SK-N-SH (cell line): Measurements from ENCODE around the gene NBR1. TPM values are rescaled to one million over a fixed set of nuclear protein-coding genes. Genes with fewer than 3 reads are reported as not detected.
"Not testable (repeated sequence)": the region's sequence is repeated elsewhere in the genome, so short reads cannot be mapped to it uniquely, and the experiment has no call there.

Experiments
- CTCF ChIA-PET: fragments of 300-600, 350-600 bp; formaldehyde crosslinking; extraction: SDS; loops from one replicate; lab custom pipeline; 2021; lab: Yijun Ruan, JAX
- POLR2A ChIA-PET: fragments of 350-600 bp; sonication (Branson Sonifier 250); formaldehyde crosslinking; extraction: SDS; loops from one replicate; lab custom pipeline; 2020; ENCODE audit warnings: antibody characterized with exemption, inconsistent platforms; lab: Yijun Ruan, JAX
- DNase-seq: peaks from one replicate; pipeline ENCODE4 v3.0.0; 2012
- H2AFZ ChIP-seq: fragments of 200-600 bp; sonication (generic); 2 replicates; pipeline ENCODE4 v1.8.1; 2016; ENCODE audit warnings: antibody characterized with exemption, mild to moderate bottlenecking, low read depth
- H3F3A ChIP-seq: fragments of 200-600 bp; sonication (generic); replicated peaks from 2 replicates; pipeline ENCODE3; 2016; ENCODE audit warnings: antibody characterized with exemption, mild to moderate bottlenecking; ENCODE audit not compliant: insufficient read depth
- H3K27ac ChIP-seq, 2 experiments: fragments of 200-500 bp in 1 of 2; fragments of 200-600 bp in 1 of 2; sonication (Bioruptor generic) in 1 of 2; sonication (generic), shearing (Covaris generic) in 1 of 2; 2 replicates each; pipeline versions ENCODE4 v1.5.1 to v1.6.1; 2014 to 2016; ENCODE audit warnings: low read depth in 2 of 2, inconsistent platforms in 1 of 2, low read length in 1 of 2, mild to moderate bottlenecking in 1 of 2, mixed read lengths in 1 of 2
- H3K27me3 ChIP-seq: fragments of 200-600 bp; sonication (generic), shearing (Covaris generic); 2 replicates; pipeline ENCODE4 v1.6.1; 2016; ENCODE audit warnings: mixed run types; ENCODE audit not compliant: insufficient read depth
- H3K36me3 ChIP-seq, 2 experiments: fragments of 200-500 bp in 1 of 2; fragments of 200-600 bp in 1 of 2; sonication (Bioruptor generic) in 1 of 2; sonication (generic) in 1 of 2; replicated peaks in 1 of 2; 2 replicates each; pipeline versions ENCODE3 to v1.5.1; 2014 to 2016; ENCODE audit warnings: low read length in 1 of 2, mild to moderate bottlenecking in 1 of 2; ENCODE audit not compliant: insufficient read depth in 2 of 2, control insufficient read depth in 1 of 2
- H3K4me1 ChIP-seq, 2 experiments: fragments of 200-500 bp in 1 of 2; fragments of 200-600 bp in 1 of 2; sonication (Bioruptor generic) in 1 of 2; sonication (generic), shearing (Covaris generic) in 1 of 2; 2 replicates each; pipeline versions ENCODE4 v1.5.1 to v1.6.1; 2014 to 2016; ENCODE audit warnings: low read depth in 1 of 2, low read length in 1 of 2, mixed run types in 1 of 2; ENCODE audit not compliant: insufficient read depth in 2 of 2, control insufficient read depth in 1 of 2
- H3K4me2 ChIP-seq: fragments of 200-600 bp; sonication (generic), shearing (Covaris generic); 2 replicates; pipeline ENCODE4 v1.6.1; 2017; ENCODE audit warnings: mixed run types
- H3K4me3 ChIP-seq, 2 experiments: fragments of 200-500 bp in 1 of 2; fragments of 200-600 bp in 1 of 2; sonication (Bioruptor generic) in 1 of 2; sonication (generic), shearing (Covaris generic) in 1 of 2; 2 replicates each; pipeline versions ENCODE4 v1.5.1 to v1.8.1; 2014 to 2016; ENCODE audit warnings: low read depth in 2 of 2, inconsistent platforms in 1 of 2, low read length in 1 of 2, mild to moderate bottlenecking in 1 of 2, mixed read lengths in 1 of 2, moderate library complexity in 1 of 2
- H3K79me2 ChIP-seq: fragments of 200-600 bp; sonication (generic); 2 replicates; pipeline ENCODE4 v1.8.1; 2017; ENCODE audit warnings: mild to moderate bottlenecking; ENCODE audit not compliant: insufficient read depth
- H3K9ac ChIP-seq: fragments of 200-600 bp; sonication (generic); 2 replicates; pipeline ENCODE4 v1.6.1; 2017; ENCODE audit warnings: mixed run types
- H3K9me2 ChIP-seq: fragments of 200-600 bp; sonication (generic); 2 replicates; pipeline ENCODE4 v1.6.1; 2017; ENCODE audit warnings: mixed run types
- H3K9me3 ChIP-seq: fragments of 200-600 bp; sonication (generic); 2 replicates; pipeline ENCODE4 v1.6.1; 2017; ENCODE audit warnings: mixed run types, mild to moderate bottlenecking, moderate library complexity
- H4K20me1 ChIP-seq: fragments of 200-600 bp; sonication (generic); 2 replicates; pipeline ENCODE4 v1.6.1; 2017; ENCODE audit warnings: mild to moderate bottlenecking, mixed run types; ENCODE audit not compliant: insufficient read depth
- CTCF ChIP-seq: fragments of 200-600 bp; sonication (generic); IDR thresholded peaks from 2 replicates; pipeline ENCODE4 v1.6.1; 2017; ENCODE audit warnings: antibody characterized with exemption, mild to moderate bottlenecking, moderate library complexity
- EP300 ChIP-seq, 2 experiments: IDR thresholded peaks; 2 replicates each; pipeline versions ENCODE4 v1.4.0 to v1.6.1; 2012; ENCODE audit warnings: borderline replicate concordance in 1 of 2, low read depth in 1 of 2, low read length in 1 of 2
- EZH2phosphoT487 ChIP-seq: fragments of 200-600 bp; sonication (generic); IDR thresholded peaks from 2 replicates; pipeline ENCODE4 v1.6.1; 2017; ENCODE audit warnings: low read depth, mixed run types, mild to moderate bottlenecking, antibody characterized with exemption, moderate library complexity, borderline replicate concordance
- FOXJ3 ChIP-seq: sonication (generic); formaldehyde crosslinking; IDR thresholded peaks from 2 replicates; pipeline ENCODE4 v1.5.1; 2020; ENCODE audit warnings: mild to moderate bottlenecking, missing genetic modification reagents
- FOXM1 ChIP-seq: IDR thresholded peaks from 2 replicates; pipeline ENCODE4 v1.4.0; 2012; ENCODE audit warnings: low read depth, mild to moderate bottlenecking
- GATA2 ChIP-seq: sonication (generic); formaldehyde crosslinking; IDR thresholded peaks from 2 replicates; pipeline ENCODE4 v1.5.0; 2020; ENCODE audit warnings: mild to moderate bottlenecking, missing genetic modification reagents
- MEF2A ChIP-seq: IDR thresholded peaks from 2 replicates; pipeline ENCODE4 v1.4.0; 2012; ENCODE audit warnings: low read depth, borderline replicate concordance
- MXI1 ChIP-seq: IDR thresholded peaks from 2 replicates; pipeline ENCODE4 v1.6.1; 2012; ENCODE audit warnings: mild to moderate bottlenecking, low read depth, low read length, improper control_type of control experiment
- NFIC ChIP-seq: IDR thresholded peaks from 2 replicates; pipeline ENCODE4 v1.4.0; 2012; ENCODE audit warnings: borderline replicate concordance
- POLR2AphosphoS5 ChIP-seq: IDR thresholded peaks from 2 replicates; pipeline ENCODE4 v1.6.1; 2012; ENCODE audit warnings: low read depth, low read length
- RAD21 ChIP-seq: IDR thresholded peaks from 2 replicates; pipeline ENCODE4 v1.6.1; 2012; ENCODE audit warnings: mild to moderate bottlenecking, low read length
- RXRA ChIP-seq: IDR thresholded peaks from 2 replicates; pipeline ENCODE4 v1.4.0; 2012; ENCODE audit warnings: low read depth, mild to moderate bottlenecking, borderline replicate concordance
- TCF12 ChIP-seq: IDR thresholded peaks from 2 replicates; pipeline ENCODE4 v1.4.0; 2012
- TEAD4 ChIP-seq: IDR thresholded peaks from 2 replicates; pipeline ENCODE4 v1.4.0; 2012; ENCODE audit warnings: mild to moderate bottlenecking, borderline replicate concordance; ENCODE audit not compliant: insufficient read depth
- USF1 ChIP-seq: IDR thresholded peaks from 2 replicates; pipeline ENCODE4 v1.4.0; 2012; ENCODE audit warnings: low read depth, borderline replicate concordance
- YY1 ChIP-seq: IDR thresholded peaks from 2 replicates; pipeline ENCODE4 v1.4.0; 2012; ENCODE audit warnings: low read depth, mild to moderate bottlenecking
- ZBTB33 ChIP-seq: IDR thresholded peaks from 2 replicates; pipeline ENCODE4 v1.4.0; 2012; ENCODE audit warnings: low read depth, borderline replicate concordance
- WGBS: methylation state at CpG from one replicate; pipeline ENCODE4 v1.1.6; 2017; ENCODE audit warnings: low lambda C conversion rate; 5-methylcytosine and 5-hydroxymethylcytosine counted together
- polyA plus RNA-seq, 3 experiments: library from polyadenylated mRNA; depleted of rRNA; stranded (reverse); fragments of >200 nt; gene quantifications; 2 replicates each; pipeline ENCODE4 v1.2.3, GENCODE V29; 2012

NBR1 gene
- polyA plus RNA-seq, 1 of the 3 experiments (the other 2 are of a cell fraction), result 41.4 TPM

DNA sequence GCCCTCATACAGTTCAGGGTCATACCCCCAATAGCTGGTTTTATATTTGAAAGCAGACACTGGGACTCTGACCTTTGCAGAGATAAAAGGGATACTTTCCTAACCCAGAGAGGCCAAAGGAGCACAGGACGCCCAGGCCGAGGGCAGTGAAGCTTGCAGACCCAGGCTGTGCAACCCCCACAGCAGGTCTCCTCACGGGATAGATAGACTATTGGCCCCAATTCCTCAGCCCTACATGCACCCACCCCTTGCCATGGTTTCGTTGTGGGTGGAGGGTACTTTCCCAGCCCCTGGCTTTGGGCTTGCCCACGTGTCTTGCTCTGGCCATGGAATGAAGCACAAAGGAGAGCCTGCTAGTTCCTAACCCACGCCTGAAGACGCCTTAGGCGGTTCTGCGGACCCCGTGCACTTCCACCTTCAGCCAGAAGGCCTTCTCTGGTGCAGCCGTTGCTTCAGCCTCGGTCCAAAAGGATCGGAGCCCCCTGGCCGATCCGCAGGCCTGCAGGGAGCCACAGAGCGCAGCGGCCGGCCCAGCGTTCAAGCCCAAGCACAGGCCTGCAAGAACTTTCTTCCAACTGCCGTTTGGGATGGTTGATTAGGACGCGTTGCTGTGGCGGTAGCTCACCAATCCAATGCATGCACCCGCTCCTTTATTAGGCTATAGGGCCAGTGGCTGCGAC is 36.1 kb upstream of the NBR1 start:
- WGBS, result over 99% methylated on average over 14 of the region's 25 CpGs
- TF ChIP-seq POLR2AphosphoS5, result no peak
- no peak for TF ChIP-seq NFIC
- Histone ChIP-seq H3K36me3 (peaks cover 12 to 30% of the 10 kb centered on the region in 2 experiments), H3K4me2 (no peak overlapping the region), H3K4me1 (no peaks in the 10 kb centered on the region; a peak in 1 of 4 replicates), H3K9ac (no peak overlapping the region), H3F3A (no peaks in the 10 kb centered on the region), H3K9me2 (no peaks in the 10 kb centered on the region), H4K20me1 (no peaks in the 10 kb centered on the region), H2AFZ (no peak overlapping the region), H3K27me3 (no peaks in the 10 kb centered on the region), H3K4me3 (no peak overlapping the region), H3K9me3 (no peaks in the 10 kb centered on the region), H3K79me2 (peaks cover 16% of the 10 kb centered on the region; the same call in 1 of the 2 replicates), H3K27ac (no peak overlapping the region)
- ChIA-PET POLR2A (no interaction called here), CTCF (no interaction called here)
- DNase-seq, result no peak

- H3K79me2 ChIP-seq, result peaks cover 11% of the 10 kb centered on the region; the same call in 1 of the 2 replicates
Observed at GRCh38 chr17:43135454-43135819, 35.6 kb upstream of the NBR1 start.

GRCh38 chr17:43136574-43136973 is 34.4 kb upstream of the NBR1 start:
- H3K9me3 ChIP-seq, DNase-seq, H3K27ac ChIP-seq, CTCF ChIA-PET, H3K27me3 ChIP-seq, H3K4me2 ChIP-seq, POLR2A ChIA-PET, H4K20me1 ChIP-seq, H3K9me2 ChIP-seq, H3F3A ChIP-seq, H2AFZ ChIP-seq, H3K9ac ChIP-seq, H3K4me3 ChIP-seq, H3K4me1 ChIP-seq, H3K79me2 ChIP-seq: not testable (repeated sequence)
- H3K36me3 ChIP-seq, result peaks cover 12 to 20% of the 10 kb centered on the region in 2 experiments
- 96% methylated on average over 3 of the region's 3 CpGs for WGBS

More at GRCh38 chr17:43135454-43135819, 35.6 kb upstream of the NBR1 start:
- Histone ChIP-seq H3K4me3 (no peak overlapping the region), H3F3A (no peaks in the 10 kb centered on the region), H3K4me2 (no peak overlapping the region), H2AFZ (no peak overlapping the region), H4K20me1 (no peaks in the 10 kb centered on the region), H3K9me2 (no peaks in the 10 kb centered on the region), H3K9me3 (no peaks in the 10 kb centered on the region), H3K27ac (no peak overlapping the region)
- CTCF ChIA-PET, result no interaction called here
- 96% methylated on average over 19 of the region's 19 CpGs for WGBS
- POLR2A ChIA-PET, result no interaction called here
- TF ChIP-seq YY1 (no peak), TCF12 (no peak), TEAD4 (no peak), FOXM1 (no peak), EZH2phosphoT487 (no peak), RAD21 (no peak), RXRA (no peak), CTCF (no peak), FOXJ3 (no peak), POLR2AphosphoS5 (no peak), USF1 (no peak), MXI1 (no peak), MEF2A (no peak), ZBTB33 (no peak), EP300 (IDR thresholded peaks at IDR 0.05; ENCODE audit: borderline replicate concordance in 1 of 2, low read depth in 1 of 2, low read length in 1 of 2) (no peak), NFIC (no peak), GATA2 (CRISPR knock-in tag) (no peak)
- TF ChIP-seq, all 33 proteins: peak for 0
- H3K36me3 ChIP-seq, result peaks cover 12 to 27% of the 10 kb centered on the region in 2 experiments
- no peaks in the 10 kb centered on the region for H3K27me3 ChIP-seq
- H3K4me1 ChIP-seq, result no peaks in the 10 kb centered on the region
- no peak overlapping the region for H3K9ac ChIP-seq
- no peak for DNase-seq
